ENCODE measurements around the gene NEMP1.

- TF ChIP-seq GLIS3 (CRISPR knock-in tag; IDR thresholded peaks at IDR 0.05) = no peak
- no peak for TF ChIP-seq PPARA (CRISPR knock-in tag; IDR thresholded peaks at IDR 0.05; ENCODE audit: borderline replicate concordance)
- no peak for TF ChIP-seq ZC3H10 (CRISPR knock-in tag; IDR thresholded peaks at IDR 0.05)
- no peak for TF ChIP-seq ARNTL (CRISPR knock-in tag; IDR thresholded peaks at IDR 0.05; ENCODE audit: borderline replicate concordance, low read depth)
- TF ChIP-seq TOX (CRISPR knock-in tag; IDR thresholded peaks at IDR 0.05; ENCODE audit: borderline replicate concordance) = no peak
- TF ChIP-seq PATZ1 (CRISPR knock-in tag; IDR thresholded peaks at IDR 0.05; ENCODE audit: borderline replicate concordance) = no peak
- TF ChIP-seq, protein P1, sequence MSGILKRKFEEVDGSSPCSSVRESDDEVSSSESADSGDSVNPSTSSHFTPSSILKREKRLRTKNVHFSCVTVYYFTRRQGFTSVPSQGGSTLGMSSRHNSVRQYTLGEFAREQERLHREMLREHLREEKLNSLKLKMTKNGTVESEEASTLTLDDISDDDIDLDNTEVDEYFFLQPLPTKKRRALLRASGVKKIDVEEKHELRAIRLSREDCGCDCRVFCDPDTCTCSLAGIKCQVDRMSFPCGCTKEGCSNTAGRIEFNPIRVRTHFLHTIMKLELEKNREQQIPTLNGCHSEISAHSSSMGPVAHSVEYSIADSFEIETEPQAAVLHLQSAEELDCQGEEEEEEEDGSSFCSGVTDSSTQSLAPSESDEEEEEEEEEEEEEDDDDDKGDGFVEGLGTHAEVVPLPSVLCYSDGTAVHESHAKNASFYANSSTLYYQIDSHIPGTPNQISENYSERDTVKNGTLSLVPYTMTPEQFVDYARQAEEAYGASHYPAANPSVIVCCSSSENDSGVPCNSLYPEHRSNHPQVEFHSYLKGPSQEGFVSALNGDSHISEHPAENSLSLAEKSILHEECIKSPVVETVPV (CRISPR knock-in tag; IDR thresholded peaks at IDR 0.05) = no peak
- TF ChIP-seq ZFP3 (CRISPR knock-in tag; IDR thresholded peaks at IDR 0.05) = no peak
- no peak for TF ChIP-seq SNAI2 (CRISPR knock-in tag; IDR thresholded peaks at IDR 0.05)
These were observed 11.0 kb upstream of the NEMP1 start for GRCh38 chr12:57089271-57090245.

Data from SK-N-SH treated with all-trans-retinoic acid at 6 μM for 48 hours (cell line).